Measurements from ENCODE around the gene ENAM.

DNA sequence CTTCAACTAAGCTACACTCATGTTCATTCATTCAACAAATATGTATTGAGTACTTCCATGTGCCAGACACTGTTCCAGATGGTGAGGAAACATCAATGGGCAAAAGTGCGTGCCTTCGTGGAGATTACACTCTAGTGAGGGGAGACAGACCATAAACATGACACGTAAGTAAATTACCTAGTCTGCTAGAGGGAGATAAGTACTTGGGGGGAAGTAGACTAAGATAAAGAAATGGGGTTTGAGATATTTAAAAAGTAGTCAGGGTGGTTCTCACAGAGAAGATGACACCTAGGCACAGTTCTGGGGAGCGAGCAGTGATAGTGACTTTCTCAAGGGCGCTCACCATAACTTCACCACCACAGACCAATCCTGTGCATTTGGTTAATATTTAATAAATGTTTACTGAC lies 26.1 kb downstream of the ENAM start:
- TF ChIP-seq, protein P1, sequence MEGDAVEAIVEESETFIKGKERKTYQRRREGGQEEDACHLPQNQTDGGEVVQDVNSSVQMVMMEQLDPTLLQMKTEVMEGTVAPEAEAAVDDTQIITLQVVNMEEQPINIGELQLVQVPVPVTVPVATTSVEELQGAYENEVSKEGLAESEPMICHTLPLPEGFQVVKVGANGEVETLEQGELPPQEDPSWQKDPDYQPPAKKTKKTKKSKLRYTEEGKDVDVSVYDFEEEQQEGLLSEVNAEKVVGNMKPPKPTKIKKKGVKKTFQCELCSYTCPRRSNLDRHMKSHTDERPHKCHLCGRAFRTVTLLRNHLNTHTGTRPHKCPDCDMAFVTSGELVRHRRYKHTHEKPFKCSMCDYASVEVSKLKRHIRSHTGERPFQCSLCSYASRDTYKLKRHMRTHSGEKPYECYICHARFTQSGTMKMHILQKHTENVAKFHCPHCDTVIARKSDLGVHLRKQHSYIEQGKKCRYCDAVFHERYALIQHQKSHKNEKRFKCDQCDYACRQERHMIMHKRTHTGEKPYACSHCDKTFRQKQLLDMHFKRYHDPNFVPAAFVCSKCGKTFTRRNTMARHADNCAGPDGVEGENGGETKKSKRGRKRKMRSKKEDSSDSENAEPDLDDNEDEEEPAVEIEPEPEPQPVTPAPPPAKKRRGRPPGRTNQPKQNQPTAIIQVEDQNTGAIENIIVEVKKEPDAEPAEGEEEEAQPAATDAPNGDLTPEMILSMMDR (IDR thresholded peaks at IDR 0.05) = no peak
- TF ChIP-seq POLR2A (IDR thresholded peaks at IDR 0.05) = no peak
